ENCODE measurements around the gene NCOA1.

GRCh38 chr2:24611631-24612030 lies 120.6 kb downstream of the NCOA1 start:
- TF ChIP-seq POLR2A (IDR thresholded peaks at IDR 0.05; ENCODE audit: low read depth, low read length) = no peak
- TF ChIP-seq POLR2AphosphoS5 (IDR thresholded peaks at IDR 0.05; ENCODE audit: low read depth, low read length) = no peak
- no peak for TF ChIP-seq TAF1 (IDR thresholded peaks at IDR 0.05; ENCODE audit: low read depth, low read length)
- no peak for TF ChIP-seq SPI1 (IDR thresholded peaks at IDR 0.05; ENCODE audit: low read depth, low read length)
- TF ChIP-seq POU2F2 (IDR thresholded peaks at IDR 0.05; ENCODE audit: low read depth, low read length) = no peak
- TF ChIP-seq PAX5 (IDR thresholded peaks at IDR 0.05; ENCODE audit: insufficient read depth, low read length, severe bottlenecking) = no peak

Data from GM12891 (cell line).